GM04504 (cell line): ENCODE results near the gene WDR47.

ENCODE experiments used
- DNase-seq: peaks from one replicate; pipeline ENCODE4 v3.0.0-alpha.2; 2012; ENCODE audit warnings: low read depth

WDR47 gene

GRCh38 chr1:109041621-109042468, at the start of gene WDR47:
TSS of gene WDR47 (minus strand) at chr1:109042102. CDS start at chr1:109023512, 18,590 bp downstream.
- peak; percentile 89 for DNase-seq

- no peak for DNase-seq
These were observed 49.4 kb upstream of the WDR47 start for GRCh38 chr1:109091078-109091838.

- peak; percentile 85 for DNase-seq
These were observed 48.5 kb upstream of the WDR47 start, which contains the start of gene TMEM167B for GRCh38 chr1:109090196-109091077. TSS of gene TMEM167B (plus strand) at chr1:109090764. CDS start at chr1:109090873, 109 bp downstream.

DNA sequence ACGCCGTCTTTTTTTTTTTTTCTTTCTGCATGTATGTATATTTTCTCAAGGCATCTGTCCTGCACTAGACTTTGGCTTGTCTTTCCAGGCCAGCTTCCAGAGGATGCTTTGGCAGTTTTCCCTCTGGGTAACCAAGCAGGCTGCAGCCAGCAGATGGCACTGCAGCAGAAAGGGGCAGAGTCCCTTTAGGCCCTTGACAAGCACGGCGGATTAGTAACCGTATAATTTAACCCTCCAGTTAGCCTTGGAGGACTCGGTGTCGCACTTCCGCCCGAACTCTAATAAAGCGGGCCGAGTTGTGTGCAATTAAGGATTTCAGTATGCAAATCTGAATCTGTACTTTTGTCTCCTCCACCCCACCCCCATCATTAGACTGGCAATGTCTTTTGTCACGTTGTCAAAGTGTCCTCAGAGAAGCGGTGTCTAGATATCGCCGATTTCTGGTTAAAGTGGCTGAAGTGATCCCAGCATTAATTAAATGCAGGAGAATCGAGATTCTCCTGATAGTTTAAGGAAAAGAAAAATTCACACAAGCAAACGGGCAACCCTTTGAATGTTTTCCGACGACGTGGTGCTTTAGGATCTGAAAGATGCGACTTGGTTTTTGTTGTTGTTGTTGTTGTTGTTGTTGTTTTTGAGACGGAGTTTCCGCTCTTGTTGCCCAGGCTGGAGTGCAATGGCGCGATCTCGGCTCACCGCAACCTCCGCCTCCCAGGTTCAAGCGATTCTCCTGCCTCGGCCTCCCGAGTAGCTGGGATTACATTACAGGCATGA, 47.5 kb upstream of the WDR47 start:
- DNase-seq, result no peak

GRCh38 chr1:109084563-109085517, 42.9 kb upstream of the WDR47 start:
- DNase-seq, result no peak

DNA sequence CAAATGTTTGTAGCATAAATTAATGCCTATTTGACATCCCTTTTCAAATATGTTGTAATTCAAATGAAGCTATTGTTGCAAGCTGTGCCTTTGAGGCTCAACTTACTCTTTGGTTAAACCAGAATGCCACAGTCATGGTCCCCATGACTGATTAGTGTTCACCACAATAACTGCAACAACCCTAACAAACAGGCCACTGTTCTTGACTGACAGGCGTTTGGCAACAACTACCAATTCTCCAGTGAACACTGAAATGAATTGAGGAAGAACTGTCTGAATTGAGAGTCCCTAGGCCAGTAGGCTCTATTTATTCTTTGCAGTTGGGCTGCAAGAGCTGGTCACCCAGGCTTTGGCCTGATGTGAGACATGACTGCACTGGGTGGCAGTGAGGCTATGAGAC, 42.0 kb upstream of the WDR47 start:
- DNase-seq, result no peak

GRCh38 chr1:109083501-109083900, 41.6 kb upstream of the WDR47 start:
- DNase-seq, result no peak

DNA sequence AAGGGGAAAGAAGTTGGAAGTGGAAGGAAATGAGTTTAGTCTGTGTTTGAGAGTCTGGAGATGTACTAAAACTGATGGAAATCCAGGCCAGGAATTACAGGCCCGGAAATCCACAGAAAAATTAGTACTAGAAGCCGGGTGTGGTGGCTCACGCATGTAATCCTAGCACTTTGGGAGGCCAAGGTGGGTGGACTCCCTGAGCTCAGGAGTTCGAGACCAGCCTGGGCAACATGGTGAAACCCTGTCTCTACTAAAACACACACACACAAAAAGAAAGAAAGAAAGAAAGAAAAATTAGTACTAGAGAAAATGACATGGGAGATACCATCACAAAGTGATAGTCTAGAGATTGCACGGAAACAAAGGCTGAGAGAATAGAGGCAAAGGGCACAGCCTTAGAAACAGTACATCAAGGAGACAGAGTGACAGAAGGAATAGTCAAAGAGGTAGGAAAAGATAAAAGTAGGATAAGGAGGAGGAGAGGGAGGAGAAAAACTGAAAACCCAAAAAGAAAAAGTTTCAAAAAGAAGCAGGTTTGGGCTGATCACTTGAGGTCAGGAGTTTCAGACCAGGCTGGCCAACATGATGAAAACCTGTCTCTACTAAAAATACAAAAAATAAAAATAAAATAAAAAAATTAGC, 38.7 kb upstream of the WDR47 start:
- no peak for DNase-seq

- DNase-seq, result no peak
These were observed 37.3 kb upstream of the WDR47 start for GRCh38 chr1:109079240-109079622.

DNA sequence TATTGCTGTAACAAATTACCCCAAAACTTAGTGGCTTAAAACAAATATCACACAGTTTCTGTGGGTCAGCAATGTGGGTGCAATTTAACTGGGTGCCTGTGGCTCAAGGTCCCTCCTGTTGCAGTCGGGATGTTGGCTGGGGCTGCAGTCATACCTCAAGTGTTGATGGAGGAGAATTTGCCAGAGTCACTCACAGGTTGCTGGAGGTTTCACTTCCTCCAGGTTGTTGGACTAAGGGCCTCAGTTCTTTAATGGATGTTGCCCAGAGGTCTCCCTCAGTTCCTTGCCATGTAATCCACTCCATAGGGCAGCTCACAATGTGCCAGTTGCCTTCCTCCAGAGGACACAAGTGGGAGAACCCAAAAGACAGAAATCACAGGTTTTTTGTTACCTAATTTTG, 36.4 kb upstream of the WDR47 start:
- DNase-seq, result no peak

DNA sequence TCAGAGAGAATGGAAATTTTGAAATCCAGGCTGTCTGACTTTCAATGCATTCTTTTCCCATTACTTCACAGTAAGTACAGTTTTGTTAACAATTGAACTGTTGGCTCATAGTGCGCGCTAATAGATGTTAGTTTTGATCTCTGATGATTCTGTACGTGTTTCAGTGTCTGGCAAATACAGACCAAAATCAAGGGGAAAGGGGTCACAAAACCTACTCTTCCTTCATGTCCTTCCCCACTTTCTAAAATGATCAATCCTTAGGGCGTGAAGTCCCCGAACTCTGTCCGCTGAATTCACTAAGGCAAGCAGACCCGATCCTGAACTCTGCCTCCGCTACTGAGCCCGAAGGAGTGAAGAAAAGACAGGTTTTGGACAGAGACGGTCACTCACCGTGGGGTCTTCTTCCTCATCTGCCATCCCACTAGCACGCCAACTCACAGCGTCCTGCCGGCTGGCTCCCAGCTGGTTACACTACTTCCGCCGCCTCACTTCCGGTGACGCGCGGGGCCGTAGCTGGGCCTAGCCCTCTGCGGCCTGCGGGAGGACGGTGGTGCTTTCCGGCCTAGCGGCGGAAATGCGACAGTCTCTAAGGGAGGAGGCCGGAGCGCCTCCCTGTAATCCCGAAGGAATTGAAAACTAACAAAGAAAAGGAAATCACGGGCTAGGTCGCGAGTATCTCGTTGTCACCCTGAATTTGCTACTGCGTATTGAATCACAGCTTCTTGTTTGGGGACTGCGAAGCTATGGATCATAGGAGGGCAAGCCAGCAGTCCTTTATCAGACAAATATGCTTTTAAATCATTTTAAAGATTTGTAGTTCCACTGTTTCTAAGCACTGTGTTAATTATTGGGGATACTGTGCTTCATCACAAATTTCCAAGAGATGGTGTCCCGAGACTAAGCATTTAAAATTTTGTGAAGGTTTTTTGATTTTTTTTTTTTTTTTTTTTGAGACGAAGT, 33.9 kb upstream of the WDR47 start, which contains the start of gene TAF13:
TSS of gene TAF13 (minus strand) at position 473 of the 960 bp plus-strand sequence. CDS start at position 417, 56 bp downstream.
- peak; percentile 92 for DNase-seq

DNA sequence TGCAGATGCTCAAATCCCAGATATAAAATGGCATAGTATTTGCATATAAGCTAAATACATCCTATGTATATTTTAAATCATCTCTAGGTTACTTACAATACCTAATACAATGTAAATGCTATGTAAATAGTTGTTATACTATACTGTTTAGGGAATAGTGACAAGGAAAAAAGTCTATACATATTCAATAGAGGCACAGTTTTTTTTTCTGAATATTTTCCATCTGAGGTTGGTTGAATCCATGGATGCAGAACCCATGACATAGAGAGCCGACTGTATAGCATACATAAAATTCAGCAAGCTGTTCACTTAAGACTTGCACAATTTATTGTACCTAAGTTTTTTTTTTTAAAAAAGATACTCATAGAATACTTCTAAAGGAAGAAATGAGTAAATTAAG, 27.4 kb upstream of the WDR47 start:
- no peak for DNase-seq

DNA sequence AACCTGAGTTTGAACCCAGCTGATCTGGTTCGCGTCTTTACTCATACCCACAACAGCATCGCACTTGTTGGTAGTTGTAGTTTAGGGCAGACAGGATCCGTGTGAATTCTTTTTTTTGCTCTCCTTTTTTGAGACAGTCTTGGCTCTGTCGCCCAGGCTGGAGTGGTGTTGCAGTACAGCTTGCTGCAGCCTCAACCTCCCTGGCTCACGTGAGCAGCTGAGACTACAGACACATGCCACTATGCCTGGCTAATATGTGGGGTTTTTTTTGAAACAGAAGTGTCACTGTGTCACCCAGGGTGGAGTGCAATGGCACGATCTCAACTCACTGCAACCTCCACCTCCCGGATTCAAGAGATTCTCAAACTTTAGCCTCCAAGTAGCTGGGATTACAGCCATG, 26.0 kb upstream of the WDR47 start:
- no peak for DNase-seq

GRCh38 chr1:109065137-109065536, 23.2 kb upstream of the WDR47 start:
- DNase-seq, result no peak

DNA sequence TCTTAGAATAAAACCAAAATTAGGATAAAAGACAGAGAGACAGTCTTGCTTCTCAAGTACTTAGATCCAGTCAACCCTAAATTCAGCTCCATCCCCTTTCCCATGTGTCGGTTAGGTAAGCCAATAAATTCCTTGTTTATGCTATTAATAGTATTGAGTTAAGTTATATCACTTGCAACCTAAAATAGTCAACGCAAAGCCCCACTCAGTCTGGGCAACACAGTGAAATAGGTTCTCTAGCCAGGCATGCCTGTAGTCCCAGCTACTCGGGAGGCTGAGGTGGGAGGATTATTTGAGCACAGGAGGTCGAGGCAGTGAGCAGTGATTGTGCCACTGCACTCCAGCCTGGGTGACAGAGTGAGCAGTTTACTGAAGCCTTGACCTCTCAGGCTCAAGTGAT, 19.3 kb upstream of the WDR47 start:
- DNase-seq, result no peak

DNA sequence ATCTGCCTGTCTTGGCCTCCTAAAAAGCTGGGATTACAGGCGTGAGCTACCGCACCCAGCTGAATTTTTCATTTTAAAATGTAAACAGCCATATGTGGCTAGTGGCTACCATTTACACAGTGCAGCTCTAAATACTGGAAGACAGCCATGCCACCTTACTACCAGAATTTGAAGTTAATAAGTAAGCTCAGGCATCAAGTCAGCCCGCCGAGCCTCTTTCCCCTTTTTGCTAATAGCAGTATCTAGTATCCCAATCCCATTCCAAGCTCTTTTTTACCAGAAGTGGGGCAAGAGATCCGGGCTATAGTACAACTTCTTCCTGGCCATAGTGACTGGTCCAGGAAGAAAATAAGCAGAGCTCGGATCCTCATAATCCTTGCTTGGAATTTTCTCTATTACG, 18.8 kb upstream of the WDR47 start:
- DNase-seq, result no peak

DNA sequence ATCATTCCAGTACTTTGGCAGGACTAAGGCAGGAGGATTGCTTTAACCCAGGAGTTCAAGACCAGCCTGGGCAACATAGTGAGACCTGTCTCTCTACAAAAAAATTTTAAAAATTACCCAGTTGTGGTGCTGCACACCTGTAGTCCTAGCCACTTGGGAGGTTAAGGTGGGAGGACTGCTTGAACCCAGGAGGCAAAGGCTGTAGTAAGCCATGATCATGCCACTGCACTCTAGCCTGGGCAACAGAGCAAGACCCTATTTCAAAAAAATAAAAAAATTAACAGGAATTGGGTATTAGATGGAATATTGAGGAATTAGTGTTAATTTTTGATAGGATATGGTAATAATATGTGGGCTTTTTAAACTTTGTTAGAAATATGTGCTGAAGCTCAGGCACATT, 17.1 kb upstream of the WDR47 start:
- no peak for DNase-seq

DNA sequence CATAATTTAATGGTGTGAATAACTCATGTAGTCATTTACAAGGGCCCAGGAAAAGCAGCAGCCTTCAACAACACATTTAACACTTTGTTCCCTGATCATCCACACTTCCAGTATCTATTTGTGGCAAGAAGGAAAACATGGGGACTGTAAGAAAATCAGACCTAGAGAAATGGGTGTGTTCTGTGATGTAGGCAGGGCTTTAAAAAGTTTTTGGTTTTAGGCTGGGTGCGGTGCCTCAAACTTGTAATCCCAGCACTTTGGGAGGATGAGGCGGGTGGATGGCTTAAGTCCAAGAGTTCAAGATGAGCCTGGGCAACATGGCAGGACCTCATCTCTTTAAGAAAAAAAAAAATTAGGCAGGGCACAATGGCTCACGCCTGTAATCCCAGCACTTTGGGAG, 14.2 kb upstream of the WDR47 start:
- no peak for DNase-seq
